ENCODE measurements around the gene SLC25A20.

GRCh38 chr3:48898383-48899234 is at the start of gene SLC25A20:
- TF ChIP-seq, protein P1, sequence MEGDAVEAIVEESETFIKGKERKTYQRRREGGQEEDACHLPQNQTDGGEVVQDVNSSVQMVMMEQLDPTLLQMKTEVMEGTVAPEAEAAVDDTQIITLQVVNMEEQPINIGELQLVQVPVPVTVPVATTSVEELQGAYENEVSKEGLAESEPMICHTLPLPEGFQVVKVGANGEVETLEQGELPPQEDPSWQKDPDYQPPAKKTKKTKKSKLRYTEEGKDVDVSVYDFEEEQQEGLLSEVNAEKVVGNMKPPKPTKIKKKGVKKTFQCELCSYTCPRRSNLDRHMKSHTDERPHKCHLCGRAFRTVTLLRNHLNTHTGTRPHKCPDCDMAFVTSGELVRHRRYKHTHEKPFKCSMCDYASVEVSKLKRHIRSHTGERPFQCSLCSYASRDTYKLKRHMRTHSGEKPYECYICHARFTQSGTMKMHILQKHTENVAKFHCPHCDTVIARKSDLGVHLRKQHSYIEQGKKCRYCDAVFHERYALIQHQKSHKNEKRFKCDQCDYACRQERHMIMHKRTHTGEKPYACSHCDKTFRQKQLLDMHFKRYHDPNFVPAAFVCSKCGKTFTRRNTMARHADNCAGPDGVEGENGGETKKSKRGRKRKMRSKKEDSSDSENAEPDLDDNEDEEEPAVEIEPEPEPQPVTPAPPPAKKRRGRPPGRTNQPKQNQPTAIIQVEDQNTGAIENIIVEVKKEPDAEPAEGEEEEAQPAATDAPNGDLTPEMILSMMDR (IDR thresholded peaks at IDR 0.05): no peak
- peak; percentile 18 for TF ChIP-seq POLR2A (IDR thresholded peaks at IDR 0.05)
